Kasumi-1 (cell line): ENCODE results near the gene SNX19.
"Not testable (repeated sequence)": the region's sequence is repeated elsewhere in the genome, so short reads cannot be mapped to it uniquely, and the experiment has no call there.

Experiments
- DNase-seq, 2 experiments: peaks; one replicate each; lab custom pipeline; 2025; lab: John Stamatoyannopoulos, UW

The SNX19 gene

GRCh38 chr11:130916238-130916855 is at the start of gene SNX19:
TSS of gene SNX19 (minus strand) at chr11:130916479. CDS start at chr11:130915939, 540 bp downstream.
- peak; percentile 76 to 77 for DNase-seq

- DNase-seq: no peak
These were observed 47.9 kb upstream of the SNX19 start for GRCh38 chr11:130964058-130964792.

- DNase-seq: no peak
These were observed 31.6 kb upstream of the SNX19 start for GRCh38 chr11:130947889-130948288.

GRCh38 chr11:130947481-130947880 is 31.2 kb upstream of the SNX19 start:
- DNase-seq: no peak

- DNase-seq: no peak
These were observed 30.8 kb upstream of the SNX19 start for GRCh38 chr11:130947058-130947457.

GRCh38 chr11:130945896-130946295 is 29.6 kb upstream of the SNX19 start:
- no peak for DNase-seq

- DNase-seq: no peak
These were observed 24.4 kb upstream of the SNX19 start for GRCh38 chr11:130940706-130941105.

GRCh38 chr11:130937051-130937450 is 20.8 kb upstream of the SNX19 start:
- no peak for DNase-seq

- DNase-seq: no peak
These were observed 15.9 kb upstream of the SNX19 start for GRCh38 chr11:130932086-130932712.

GRCh38 chr11:130924750-130925149 is 8.5 kb upstream of the SNX19 start:
- DNase-seq: no peak

- not testable (repeated sequence) for DNase-seq
These were observed 4.3 kb upstream of the SNX19 start for GRCh38 chr11:130920612-130921011.

- no peak for DNase-seq
These were observed 1.8 kb upstream of the SNX19 start for GRCh38 chr11:130918081-130918480.

GRCh38 chr11:130916910-130917309 is 631 bp upstream of the SNX19 start:
- DNase-seq: no peak

GRCh38 chr11:130915603-130916237 is 559 bp downstream of the SNX19 start:
- DNase-seq: no peak

GRCh38 chr11:130913268-130913667 is 3.0 kb downstream of the SNX19 start:
- no peak for DNase-seq

GRCh38 chr11:130912552-130912951 is 3.7 kb downstream of the SNX19 start:
- no peak for DNase-seq

- DNase-seq: no peak
These were observed 5.0 kb downstream of the SNX19 start for GRCh38 chr11:130911306-130911705.

- DNase-seq: no peak
These were observed 6.6 kb downstream of the SNX19 start for GRCh38 chr11:130909650-130910049.

GRCh38 chr11:130908770-130909625 is 7.3 kb downstream of the SNX19 start:
- DNase-seq: no peak

GRCh38 chr11:130908061-130908460 is 8.2 kb downstream of the SNX19 start:
- DNase-seq: no peak

- DNase-seq: no peak
These were observed 9.1 kb downstream of the SNX19 start for GRCh38 chr11:130907229-130907628.

GRCh38 chr11:130906616-130907015 is 9.7 kb downstream of the SNX19 start:
- DNase-seq: no peak
